Calu3 (cell line): ENCODE data around the gene PYCR2. TPM values are rescaled to one million over a fixed set of nuclear protein-coding genes. Genes with fewer than 3 reads are reported as not detected.
A peak's percentile ranks its signal among the peaks of the same experiment; 100 is the strongest.

ENCODE experiments used
- BruUV-seq: library from RNA; stranded (reverse); fragments of 400-500 nt; replicated peaks from 2 replicates; lab custom pipeline; 2021; lab: Mats Ljungman, UMichigan
- CTCF ChIA-PET: fragments of 300-600 bp; sonication (Branson Sonifier 250); formaldehyde crosslinking; loops from one replicate; lab custom pipeline; 2022; ENCODE audit warnings: antibody characterized with exemption; lab: Charles Lee
- DNase-seq: peaks from one replicate; pipeline ENCODE4 v3.0.0; 2022
- H3K27ac Mint-ChIP-seq: one replicate; pipeline ENCODE4 v1.8.0; 2022; ENCODE audit warnings: mixed read lengths; ENCODE audit not compliant: unreplicated experiment
- H3K27me3 Mint-ChIP-seq: one replicate; pipeline ENCODE4 v1.8.0; 2022; ENCODE audit warnings: mixed read lengths; ENCODE audit not compliant: unreplicated experiment
- H3K36me3 Mint-ChIP-seq: one replicate; pipeline ENCODE4 v1.8.0; 2022; ENCODE audit warnings: mild to moderate bottlenecking, moderate library complexity, mixed read lengths; ENCODE audit not compliant: insufficient read depth, unreplicated experiment
- H3K4me1 Mint-ChIP-seq: one replicate; pipeline ENCODE4 v1.8.0; 2022; ENCODE audit warnings: mild to moderate bottlenecking, low read depth, mixed read lengths; ENCODE audit not compliant: unreplicated experiment
- H3K4me3 Mint-ChIP-seq: one replicate; pipeline ENCODE4 v1.8.0; 2022; ENCODE audit warnings: mild to moderate bottlenecking, low read depth, moderate library complexity, mixed read lengths; ENCODE audit not compliant: unreplicated experiment
- H3K9me3 Mint-ChIP-seq: one replicate; pipeline ENCODE4 v1.8.0; 2022; ENCODE audit warnings: low read depth, mixed read lengths; ENCODE audit not compliant: unreplicated experiment
- intact Hi-C: fragments of 100-400 bp; cut with micrococcal nuclease; formaldehyde crosslinking; loops from one replicate; pipeline ENCODE4 v1.10.0; 2022; ENCODE audit not compliant: unreplicated experiment
- total RNA-seq: library from RNA; stranded (reverse); gene quantifications from 2 replicates; pipeline ENCODE4 v1.2.3, GENCODE V29; 2022
- TF ChIP-seq, protein P1 (sequence below): fragments of 200-600 bp; IDR thresholded peaks from one replicate; pipeline ENCODE4 v1.8.0; 2022; ENCODE audit warnings: antibody characterized with exemption; ENCODE audit not compliant: unreplicated experiment

Gene PYCR2
- total RNA-seq, 1 experiment from 2014 or later, result 91.9 TPM

DNA sequence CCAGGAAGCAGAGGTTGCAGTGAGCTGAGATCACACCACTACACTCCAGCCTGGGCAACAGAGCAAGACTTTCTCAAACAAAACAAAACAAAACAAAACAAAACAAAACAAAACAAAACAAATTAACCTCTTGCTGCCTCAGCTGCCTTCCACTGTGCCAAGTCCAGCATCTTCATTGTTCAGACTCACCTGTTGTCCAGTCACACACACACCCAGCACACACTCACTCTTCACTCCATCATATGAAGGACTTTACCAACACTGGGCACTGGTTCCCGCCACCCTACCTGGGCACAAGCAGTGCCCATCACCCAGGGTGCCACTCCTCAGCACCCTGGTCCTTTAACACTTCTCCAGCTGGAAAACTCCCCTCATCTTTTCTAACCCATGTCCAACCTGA, 14.6 kb downstream of the PYCR2 start:
- H3K9me3 Mint-ChIP-seq, result no peaks in the 10 kb centered on the region
- CTCF ChIA-PET, result interaction anchor here (1.0 to 2.4 kb wide), 3 partner anchors 12 to 28 kb away, joined by 4 to 6 read pairs (median 4); no protein-coding TSS in a partner anchor
- no peaks in the 10 kb centered on the region for H3K27me3 Mint-ChIP-seq
- no peak overlapping the region for H3K4me3 Mint-ChIP-seq
- no peak overlapping the region for H3K27ac Mint-ChIP-seq
- DNase-seq, result no peak
- TF ChIP-seq, protein P1, sequence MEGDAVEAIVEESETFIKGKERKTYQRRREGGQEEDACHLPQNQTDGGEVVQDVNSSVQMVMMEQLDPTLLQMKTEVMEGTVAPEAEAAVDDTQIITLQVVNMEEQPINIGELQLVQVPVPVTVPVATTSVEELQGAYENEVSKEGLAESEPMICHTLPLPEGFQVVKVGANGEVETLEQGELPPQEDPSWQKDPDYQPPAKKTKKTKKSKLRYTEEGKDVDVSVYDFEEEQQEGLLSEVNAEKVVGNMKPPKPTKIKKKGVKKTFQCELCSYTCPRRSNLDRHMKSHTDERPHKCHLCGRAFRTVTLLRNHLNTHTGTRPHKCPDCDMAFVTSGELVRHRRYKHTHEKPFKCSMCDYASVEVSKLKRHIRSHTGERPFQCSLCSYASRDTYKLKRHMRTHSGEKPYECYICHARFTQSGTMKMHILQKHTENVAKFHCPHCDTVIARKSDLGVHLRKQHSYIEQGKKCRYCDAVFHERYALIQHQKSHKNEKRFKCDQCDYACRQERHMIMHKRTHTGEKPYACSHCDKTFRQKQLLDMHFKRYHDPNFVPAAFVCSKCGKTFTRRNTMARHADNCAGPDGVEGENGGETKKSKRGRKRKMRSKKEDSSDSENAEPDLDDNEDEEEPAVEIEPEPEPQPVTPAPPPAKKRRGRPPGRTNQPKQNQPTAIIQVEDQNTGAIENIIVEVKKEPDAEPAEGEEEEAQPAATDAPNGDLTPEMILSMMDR, result no peak
- BruUV-seq, result no TSS peak
- intact Hi-C loops, result no loop called here
- H3K4me1 Mint-ChIP-seq, result peaks cover 30% of the 10 kb centered on the region
- no peaks in the 10 kb centered on the region for H3K36me3 Mint-ChIP-seq

DNA sequence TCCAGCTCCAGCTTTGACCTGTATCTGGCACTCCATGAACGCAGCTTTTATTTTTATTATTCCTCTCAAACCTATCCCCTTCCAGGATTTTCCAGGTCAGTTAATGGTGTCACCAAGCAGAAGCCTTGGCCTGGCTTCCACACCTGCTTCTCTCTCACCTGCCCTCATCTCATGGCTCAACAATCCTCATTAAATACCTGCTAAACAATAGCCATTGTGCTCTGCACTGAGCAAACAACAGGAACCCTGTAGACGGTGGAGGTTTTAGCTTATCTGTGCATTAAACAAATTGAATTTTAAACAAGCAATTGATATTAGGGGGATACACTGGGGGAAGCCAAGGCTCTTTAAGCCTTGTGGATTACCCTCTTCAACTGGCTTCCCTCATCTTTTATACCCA, 15.3 kb downstream of the PYCR2 start:
- CTCF ChIA-PET, result interaction anchor here (1.0 to 1.8 kb wide), 2 partner anchors 19 to 29 kb away, joined by 4 read pairs; no protein-coding TSS in a partner anchor
- Mint-ChIP-seq H3K9me3 (no peaks in the 10 kb centered on the region), H3K36me3 (no peaks in the 10 kb centered on the region), H3K4me1 (peaks cover 30% of the 10 kb centered on the region), H3K4me3 (no peak overlapping the region), H3K27ac (peak overlapping the region; percentile 17), H3K27me3 (no peaks in the 10 kb centered on the region)
- TF ChIP-seq, protein P1, result no peak
- no peak for DNase-seq
- no TSS peak for BruUV-seq
- intact Hi-C loops, result no loop called here

DNA sequence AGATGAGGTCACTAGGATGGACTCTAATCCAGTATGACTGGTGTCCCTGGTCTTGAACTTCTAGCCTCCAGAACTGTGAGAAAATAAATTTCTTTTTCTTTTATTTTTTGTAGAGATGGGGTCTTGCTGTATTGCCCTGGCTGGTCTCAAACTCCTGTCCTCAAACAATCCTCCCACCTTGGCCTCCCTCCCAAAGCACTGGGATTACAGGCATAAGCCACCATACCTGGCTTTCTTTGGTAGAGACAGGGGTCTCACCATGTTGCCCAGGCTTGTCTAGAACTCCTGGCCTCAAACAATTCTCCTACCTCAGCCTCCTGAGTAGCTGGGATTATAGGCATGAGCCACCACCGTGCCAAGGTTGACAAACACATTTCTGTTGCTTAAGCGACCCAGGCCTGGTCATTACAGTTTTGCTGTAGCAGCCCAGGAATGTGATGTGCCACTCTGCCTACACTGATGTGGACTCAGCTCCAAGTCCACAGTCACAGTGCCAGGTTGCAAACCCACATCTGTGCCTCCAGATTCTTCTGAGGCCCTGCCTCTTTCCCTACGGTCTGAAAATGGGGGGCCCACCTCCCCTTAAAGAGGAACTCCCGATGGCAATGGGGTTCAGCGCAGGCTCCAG, 15.9 kb downstream of the PYCR2 start:
- intact Hi-C loops, result no loop called here
- Mint-ChIP-seq H3K27me3 (no peaks in the 10 kb centered on the region), H3K27ac (no peak overlapping the region), H3K4me1 (peaks cover 30% of the 10 kb centered on the region), H3K4me3 (no peak overlapping the region), H3K9me3 (no peaks in the 10 kb centered on the region), H3K36me3 (no peaks in the 10 kb centered on the region)
- DNase-seq, result no peak
- no TSS peak for BruUV-seq
- CTCF ChIA-PET, result interaction anchor here (1.8 kb wide), 1 partner anchor 29 kb away, joined by 4 read pairs; no protein-coding TSS in a partner anchor
- TF ChIP-seq, protein P1, result no peak

GRCh38 chr1:225907341-225907740, 16.7 kb downstream of the PYCR2 start:
- Mint-ChIP-seq H3K36me3 (no peaks in the 10 kb centered on the region), H3K4me3 (no peak overlapping the region), H3K27me3 (no peaks in the 10 kb centered on the region), H3K27ac (no peak overlapping the region), H3K9me3 (no peaks in the 10 kb centered on the region), H3K4me1 (peaks cover 30% of the 10 kb centered on the region)
- intact Hi-C loops, result no loop called here
- BruUV-seq, result no TSS peak
- DNase-seq, result no peak
- TF ChIP-seq, protein P1, result no peak
- CTCF ChIA-PET, result interaction anchor here (1.3 kb wide), 1 partner anchor 10 kb away, joined by 3 read pairs; no protein-coding TSS in a partner anchor
